Esophagus muscularis mucosa (tissue), 3 donors: ENCODE data around the gene ESYT2.

Experiments
- POLR2A ChIP-seq: fragments of 450-650 bp; IDR thresholded peaks from one replicate; pipeline ENCODE4 v1.6.1; 2017; ENCODE audit warnings: antibody characterized with exemption, moderate library complexity, mild to moderate bottlenecking, low read depth
- POLR2AphosphoS5 ChIP-seq, 2 donors: sonication (generic); formaldehyde crosslinking; IDR thresholded peaks; one replicate each; pipeline ENCODE4 v1.6.1; 2017; ENCODE audit warnings: antibody characterized with exemption in 2 of 2
- TF ChIP-seq, protein P1 (sequence below), 3 experiments: fragments of 200-600 bp in 2 of 3; fragments of 450-650 bp in 1 of 3; sonication (generic) in 2 of 3; IDR thresholded peaks; one replicate each; pipeline ENCODE4 v1.5.1; 2017 to 2019; ENCODE audit warnings: antibody characterized with exemption in 3 of 3, mild to moderate bottlenecking in 2 of 3, moderate library complexity in 1 of 3

DNA sequence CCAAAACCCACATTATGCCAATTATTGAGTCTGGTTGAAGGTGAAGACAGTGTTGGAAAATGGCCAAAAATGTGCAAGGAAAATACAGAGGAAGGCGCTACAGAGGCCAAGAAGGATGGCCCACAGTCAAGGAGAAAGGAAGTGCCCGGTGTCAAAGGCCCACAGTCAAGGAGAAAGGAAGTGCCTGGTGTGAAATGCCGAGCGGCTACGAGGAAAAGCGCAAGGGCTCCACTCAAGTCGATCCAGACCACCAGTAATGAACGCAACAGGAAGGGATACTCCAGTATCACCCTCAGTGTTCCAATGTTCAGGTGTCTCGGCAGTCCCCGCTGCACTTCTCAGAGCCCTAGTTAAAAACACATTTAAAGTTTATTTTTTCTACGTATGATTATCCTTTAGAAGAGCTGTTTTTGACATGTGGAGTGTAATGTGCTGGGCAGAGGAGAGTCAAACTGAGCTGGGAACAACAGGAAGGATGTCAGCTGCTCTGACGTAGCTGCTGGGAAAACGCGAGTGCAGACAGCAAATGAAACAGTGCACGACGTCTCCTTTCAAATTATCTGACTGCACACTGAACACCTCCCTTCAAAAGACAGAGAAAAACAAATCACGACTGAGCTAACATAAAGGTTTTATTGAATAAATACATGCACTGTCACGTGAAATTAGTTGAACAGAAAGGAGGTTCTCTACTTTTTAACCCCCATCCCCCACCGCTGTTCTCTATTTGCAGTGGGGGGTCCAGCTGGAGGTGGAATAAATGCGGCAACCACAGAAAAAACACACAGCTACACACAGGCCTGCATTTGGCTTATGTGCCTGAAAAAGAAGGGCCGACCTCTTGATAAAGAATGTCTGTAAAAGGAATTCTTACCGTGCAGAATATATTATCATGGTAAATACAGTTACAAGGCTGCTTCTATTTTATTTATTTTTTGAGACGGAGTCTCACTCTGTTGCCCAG lies 98.6 kb downstream of the ESYT2 start:
- TF ChIP-seq, protein P1, sequence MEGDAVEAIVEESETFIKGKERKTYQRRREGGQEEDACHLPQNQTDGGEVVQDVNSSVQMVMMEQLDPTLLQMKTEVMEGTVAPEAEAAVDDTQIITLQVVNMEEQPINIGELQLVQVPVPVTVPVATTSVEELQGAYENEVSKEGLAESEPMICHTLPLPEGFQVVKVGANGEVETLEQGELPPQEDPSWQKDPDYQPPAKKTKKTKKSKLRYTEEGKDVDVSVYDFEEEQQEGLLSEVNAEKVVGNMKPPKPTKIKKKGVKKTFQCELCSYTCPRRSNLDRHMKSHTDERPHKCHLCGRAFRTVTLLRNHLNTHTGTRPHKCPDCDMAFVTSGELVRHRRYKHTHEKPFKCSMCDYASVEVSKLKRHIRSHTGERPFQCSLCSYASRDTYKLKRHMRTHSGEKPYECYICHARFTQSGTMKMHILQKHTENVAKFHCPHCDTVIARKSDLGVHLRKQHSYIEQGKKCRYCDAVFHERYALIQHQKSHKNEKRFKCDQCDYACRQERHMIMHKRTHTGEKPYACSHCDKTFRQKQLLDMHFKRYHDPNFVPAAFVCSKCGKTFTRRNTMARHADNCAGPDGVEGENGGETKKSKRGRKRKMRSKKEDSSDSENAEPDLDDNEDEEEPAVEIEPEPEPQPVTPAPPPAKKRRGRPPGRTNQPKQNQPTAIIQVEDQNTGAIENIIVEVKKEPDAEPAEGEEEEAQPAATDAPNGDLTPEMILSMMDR (IDR thresholded peaks at IDR 0.05), result no peak
- no peak for TF ChIP-seq POLR2A
- peak; percentile 31 to 78 for TF ChIP-seq POLR2AphosphoS5 (IDR thresholded peaks at IDR 0.05)
